GM19455 (cell line): ENCODE measurements around the gene CACNG8.
"Not testable (repeated sequence)": the region's sequence is repeated elsewhere in the genome, so short reads cannot be mapped to it uniquely, and the experiment has no call there.

Experiments
- ATAC-seq: cut with Tn5 transposase; IDR thresholded peaks from one replicate; pipeline ENCODE4 v1.9.1; 2021; ENCODE audit not compliant: unreplicated experiment

CACNG8 gene

DNA sequence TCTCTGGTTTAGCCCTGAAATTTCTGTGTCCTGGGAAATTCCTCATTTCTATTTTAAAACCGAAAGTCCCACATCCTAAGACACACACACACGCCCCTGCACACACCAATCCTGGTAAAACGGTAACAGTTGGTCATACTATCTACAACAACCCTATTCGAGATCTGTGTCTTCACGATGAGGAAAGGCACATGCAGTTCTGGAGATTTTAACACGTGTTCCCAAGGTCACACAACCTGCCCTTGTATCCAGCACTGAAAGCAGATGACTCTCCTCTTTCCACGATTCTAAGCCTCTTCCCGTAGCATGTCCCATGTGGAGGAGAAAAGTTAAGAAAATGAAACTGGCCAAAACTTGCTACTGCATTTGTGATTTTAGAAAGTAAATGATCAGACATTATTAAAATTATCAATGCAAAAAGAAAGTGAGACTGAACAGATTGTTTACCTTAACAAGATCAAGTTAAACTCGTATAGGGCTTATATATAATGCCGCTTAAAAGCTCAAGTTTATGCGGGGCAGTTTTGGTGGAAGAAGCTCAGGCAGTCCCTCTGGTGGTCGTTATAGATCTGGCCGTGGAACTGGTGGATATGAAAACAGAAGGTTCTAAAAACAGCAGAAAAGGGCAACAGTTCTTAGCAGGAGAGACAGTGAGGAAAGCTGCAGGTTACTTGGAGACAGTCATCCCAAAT lies 68.3 kb downstream of the CACNG8 start:
- no peak for ATAC-seq

DNA sequence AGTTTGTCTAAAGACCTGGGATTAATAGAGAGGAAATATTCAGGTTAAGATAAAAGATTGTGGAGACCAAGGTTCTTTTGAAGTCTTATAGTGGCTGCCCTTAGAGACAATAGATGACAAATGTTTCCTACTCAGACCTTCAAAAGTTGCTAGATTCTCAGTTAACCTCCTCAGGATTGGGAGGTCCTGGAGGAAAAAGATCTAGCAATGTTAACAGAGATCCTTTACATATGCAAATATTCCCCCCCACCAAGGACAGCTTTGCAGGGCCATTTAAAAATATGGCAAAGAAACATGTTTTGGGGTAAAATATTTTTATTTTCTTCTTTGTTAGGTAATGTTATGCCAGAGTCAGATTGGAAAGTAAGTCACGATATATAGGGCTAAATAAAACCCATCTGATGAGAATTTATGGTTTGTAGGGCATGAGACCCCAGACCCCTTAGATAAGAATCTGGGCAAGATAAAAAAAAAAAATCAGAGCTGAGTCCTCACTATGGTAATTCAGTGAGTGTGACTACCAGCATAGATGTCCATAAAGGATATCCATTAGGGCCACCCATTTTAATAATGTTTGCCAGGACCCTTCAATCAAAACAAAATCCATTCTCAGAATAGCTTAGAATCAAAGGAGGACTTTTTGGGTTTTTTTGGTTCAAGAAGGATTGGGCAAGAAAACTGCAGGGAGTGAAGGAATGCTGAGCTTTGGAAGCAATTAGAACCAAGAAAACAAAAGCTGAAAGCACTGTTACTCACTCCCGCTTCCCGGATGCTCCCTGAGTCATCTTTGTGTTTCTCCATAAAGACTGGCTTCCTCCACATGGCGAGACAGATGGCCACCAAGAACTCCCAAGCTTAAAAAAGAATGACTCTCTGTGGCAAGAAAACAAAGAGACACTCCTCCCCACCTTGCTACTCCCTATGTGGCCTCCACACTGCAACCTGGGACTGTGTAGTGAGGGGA lies 72.8 kb downstream of the CACNG8 start:
- ATAC-seq = no peak

DNA sequence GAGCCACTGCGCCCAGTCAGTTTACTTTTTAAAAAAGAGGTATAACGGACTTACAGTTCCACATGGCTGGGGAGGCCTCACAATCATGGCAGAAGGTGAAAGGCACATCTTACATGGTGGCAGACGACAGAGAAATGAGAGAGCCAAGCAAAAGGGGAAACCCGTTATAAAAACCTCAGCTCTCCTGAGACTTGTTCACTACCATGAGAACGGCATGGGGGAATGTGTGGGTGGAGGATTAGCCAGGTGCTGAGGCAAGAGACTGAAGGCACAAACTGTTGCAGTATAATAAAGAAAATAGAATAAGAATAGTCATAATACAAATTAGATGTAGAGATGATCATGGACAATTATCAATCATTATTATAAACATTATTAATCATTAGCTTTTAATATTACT lies 73.8 kb downstream of the CACNG8 start:
- not testable (repeated sequence) for ATAC-seq
